Astrocyte (in vitro differentiated cells and primary cell): ENCODE measurements around the gene CABP4. TPM values are rescaled to one million over a fixed set of nuclear protein-coding genes. Genes with fewer than 3 reads are reported as not detected.

Experiments used
- DNase-seq: peaks from one replicate; pipeline ENCODE4 v3.0.0-alpha.2; 2010; ENCODE audit warnings: low read depth
- FAIRE-seq: peaks from 2 replicates; lab custom pipeline; 2011; peaks lifted over from hg19 to GRCh38; lab: Jason Lieb, UNC
- H2AFZ ChIP-seq: 2 replicates; pipeline ENCODE4 v1.6.0; 2012; ENCODE audit warnings: low read depth, low read length, inconsistent platforms
- H3K27ac ChIP-seq: 2 replicates; pipeline ENCODE4 v1.5.1; 2011; ENCODE audit warnings: low read depth, low read length, inconsistent platforms
- H3K27me3 ChIP-seq: 2 replicates; pipeline ENCODE4 v1.6.0; 2011; ENCODE audit warnings: low read length, inconsistent platforms; ENCODE audit not compliant: insufficient read depth
- H3K36me3 ChIP-seq: 2 replicates; pipeline ENCODE4 v1.5.1; 2011; ENCODE audit warnings: low read length, inconsistent platforms; ENCODE audit not compliant: insufficient read depth
- H3K4me1 ChIP-seq: 2 replicates; pipeline ENCODE4 v1.5.1; 2011; ENCODE audit warnings: low read length, inconsistent platforms; ENCODE audit not compliant: insufficient read depth
- H3K4me2 ChIP-seq: 2 replicates; pipeline ENCODE4 v1.6.0; 2012; ENCODE audit warnings: low read length, inconsistent platforms
- H3K4me3 ChIP-seq: 2 replicates; pipeline ENCODE4 v1.5.1; 2011; ENCODE audit warnings: low read depth, mild to moderate bottlenecking, low read length, inconsistent platforms; ENCODE audit not compliant: insufficient read depth
- H3K79me2 ChIP-seq: 2 replicates; pipeline ENCODE4 v1.6.0; 2012; ENCODE audit warnings: mild to moderate bottlenecking, low read length, inconsistent platforms; ENCODE audit not compliant: insufficient read depth
- H3K9ac ChIP-seq: 2 replicates; pipeline ENCODE4 v1.6.0; 2012; ENCODE audit warnings: mild to moderate bottlenecking, low read length, inconsistent platforms
- H3K9me3 ChIP-seq: 2 replicates; pipeline ENCODE4 v1.5.1; 2012; ENCODE audit warnings: low read depth, mild to moderate bottlenecking, low read length, inconsistent platforms; ENCODE audit not compliant: insufficient read depth
- H4K20me1 ChIP-seq: 2 replicates; pipeline ENCODE4 v1.6.0; 2012; ENCODE audit warnings: low read length, inconsistent platforms; ENCODE audit not compliant: insufficient read depth
- H3K27ac Mint-ChIP-seq: one replicate; pipeline ENCODE4 v1.8.0; 2021; ENCODE audit warnings: mild to moderate bottlenecking, mixed read lengths; ENCODE audit not compliant: unreplicated experiment
- H3K27me3 Mint-ChIP-seq: one replicate; pipeline ENCODE4 v1.8.0; 2021; ENCODE audit warnings: low read depth, mixed read lengths; ENCODE audit not compliant: unreplicated experiment
- H3K36me3 Mint-ChIP-seq: one replicate; pipeline ENCODE4 v1.8.0; 2021; ENCODE audit warnings: low read depth, mixed read lengths; ENCODE audit not compliant: unreplicated experiment
- H3K4me1 Mint-ChIP-seq: one replicate; pipeline ENCODE4 v1.8.0; 2021; ENCODE audit warnings: low read depth, mixed read lengths; ENCODE audit not compliant: unreplicated experiment
- H3K4me3 Mint-ChIP-seq: one replicate; pipeline ENCODE4 v1.8.0; 2021; ENCODE audit warnings: mild to moderate bottlenecking, moderate library complexity, mixed read lengths; ENCODE audit not compliant: unreplicated experiment
- H3K9me3 Mint-ChIP-seq: one replicate; pipeline ENCODE4 v1.8.0; 2021; ENCODE audit warnings: mild to moderate bottlenecking, mixed read lengths; ENCODE audit not compliant: unreplicated experiment
- EZH2 ChIP-seq: IDR thresholded peaks from 2 replicates; pipeline ENCODE4 v1.6.1; 2012; ENCODE audit warnings: mild to moderate bottlenecking, low read length, inconsistent platforms; ENCODE audit not compliant: insufficient read depth
- total RNA-seq: library from RNA; stranded (reverse); gene quantifications from 2 replicates; pipeline ENCODE4 v1.2.1, GENCODE V29; 2021
- TF ChIP-seq, protein P1 (sequence below): IDR thresholded peaks from 2 replicates; pipeline ENCODE4 v1.5.1; 2011; ENCODE audit warnings: low read depth, mild to moderate bottlenecking, inconsistent platforms, low read length, moderate library complexity; ENCODE audit not compliant: insufficient read depth

CABP4 gene
- total RNA-seq, 1 donor from 2014 or later = not detected

DNA sequence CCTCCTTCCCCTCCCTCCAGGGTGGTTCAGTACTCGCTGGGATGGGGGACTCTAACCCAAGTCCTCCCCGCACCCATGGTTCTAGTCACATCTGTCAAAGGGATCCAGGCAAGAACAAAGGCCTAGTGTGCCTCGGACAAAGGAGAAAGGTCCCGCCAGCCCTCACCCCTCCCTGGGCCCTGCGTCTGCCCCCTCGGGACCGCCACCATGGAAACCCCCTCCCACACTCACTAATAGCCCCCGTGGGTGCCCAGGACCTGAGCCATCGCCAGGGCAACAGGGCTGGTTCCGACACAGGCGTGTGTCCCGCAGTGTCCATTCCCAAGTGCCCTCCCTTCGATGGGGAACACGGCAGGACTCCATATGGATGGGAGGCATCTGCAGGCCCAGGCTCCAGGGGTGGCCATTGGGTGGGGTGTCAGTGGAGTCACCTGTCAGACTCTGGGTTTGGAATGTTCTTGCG, 44.8 kb upstream of the CABP4 start:
- Histone ChIP-seq H2AFZ (no peak overlapping the region), H3K4me2 (no peak overlapping the region), H3K9me3 (no peaks in the 10 kb centered on the region), H3K4me1 (no peaks in the 10 kb centered on the region), H3K27ac (no peak overlapping the region), H3K4me3 (no peak overlapping the region), H4K20me1 (no peaks in the 10 kb centered on the region), H3K79me2 (no peaks in the 10 kb centered on the region), H3K9ac (no peak overlapping the region), H3K27me3 (peaks cover 21% of the 10 kb centered on the region), H3K36me3 (no peaks in the 10 kb centered on the region)
- FAIRE-seq = no peak
- Mint-ChIP-seq H3K4me1 (peaks cover 2% of the 10 kb centered on the region), H3K27me3 (peaks cover 24% of the 10 kb centered on the region), H3K36me3 (peaks cover 3% of the 10 kb centered on the region), H3K9me3 (no peaks in the 10 kb centered on the region), H3K4me3 (no peak overlapping the region), H3K27ac (no peak overlapping the region)
- DNase-seq = no peak
- no peak for TF ChIP-seq EZH2
- TF ChIP-seq, protein P1, sequence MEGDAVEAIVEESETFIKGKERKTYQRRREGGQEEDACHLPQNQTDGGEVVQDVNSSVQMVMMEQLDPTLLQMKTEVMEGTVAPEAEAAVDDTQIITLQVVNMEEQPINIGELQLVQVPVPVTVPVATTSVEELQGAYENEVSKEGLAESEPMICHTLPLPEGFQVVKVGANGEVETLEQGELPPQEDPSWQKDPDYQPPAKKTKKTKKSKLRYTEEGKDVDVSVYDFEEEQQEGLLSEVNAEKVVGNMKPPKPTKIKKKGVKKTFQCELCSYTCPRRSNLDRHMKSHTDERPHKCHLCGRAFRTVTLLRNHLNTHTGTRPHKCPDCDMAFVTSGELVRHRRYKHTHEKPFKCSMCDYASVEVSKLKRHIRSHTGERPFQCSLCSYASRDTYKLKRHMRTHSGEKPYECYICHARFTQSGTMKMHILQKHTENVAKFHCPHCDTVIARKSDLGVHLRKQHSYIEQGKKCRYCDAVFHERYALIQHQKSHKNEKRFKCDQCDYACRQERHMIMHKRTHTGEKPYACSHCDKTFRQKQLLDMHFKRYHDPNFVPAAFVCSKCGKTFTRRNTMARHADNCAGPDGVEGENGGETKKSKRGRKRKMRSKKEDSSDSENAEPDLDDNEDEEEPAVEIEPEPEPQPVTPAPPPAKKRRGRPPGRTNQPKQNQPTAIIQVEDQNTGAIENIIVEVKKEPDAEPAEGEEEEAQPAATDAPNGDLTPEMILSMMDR = no peak

- Histone ChIP-seq H2AFZ (no peak overlapping the region), H3K27me3 (peaks cover 21% of the 10 kb centered on the region), H3K4me3 (no peak overlapping the region), H4K20me1 (no peaks in the 10 kb centered on the region), H3K4me2 (no peak overlapping the region), H3K27ac (no peak overlapping the region), H3K9ac (no peak overlapping the region), H3K36me3 (no peaks in the 10 kb centered on the region), H3K9me3 (no peaks in the 10 kb centered on the region), H3K4me1 (no peaks in the 10 kb centered on the region), H3K79me2 (no peaks in the 10 kb centered on the region)
- H3K36me3 Mint-ChIP-seq = peaks cover 3% of the 10 kb centered on the region
- no peaks in the 10 kb centered on the region for H3K9me3 Mint-ChIP-seq
- FAIRE-seq (no peak), DNase-seq (no peak)
- H3K4me1 Mint-ChIP-seq = peaks cover 2% of the 10 kb centered on the region
- no peak overlapping the region for H3K27ac Mint-ChIP-seq
- TF ChIP-seq, protein P1 = no peak
- TF ChIP-seq EZH2 = no peak
- H3K27me3 Mint-ChIP-seq = peaks cover 27% of the 10 kb centered on the region
- H3K4me3 Mint-ChIP-seq = no peak overlapping the region
Observed at GRCh38 chr11:67410984-67411784, 44.0 kb upstream of the CABP4 start.

DNA sequence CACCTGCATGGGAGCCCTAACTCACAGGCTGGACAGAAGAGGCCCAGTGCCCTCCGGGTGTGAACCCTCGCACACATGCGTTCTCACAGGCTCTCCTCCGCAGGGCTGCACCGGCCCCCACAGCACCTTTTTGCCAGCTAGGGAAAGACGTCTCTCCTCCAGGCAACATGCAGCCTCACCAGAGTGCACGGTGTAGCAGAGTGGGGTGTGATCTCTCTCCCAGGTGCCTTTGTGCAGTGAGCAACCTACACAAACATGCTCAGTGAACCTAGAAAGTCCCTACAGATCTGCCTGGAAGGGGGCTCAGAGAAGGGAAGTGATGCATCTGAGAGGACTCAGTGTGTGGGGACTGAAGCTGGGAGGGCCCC, 43.4 kb upstream of the CABP4 start:
- H3K9me3 Mint-ChIP-seq = no peaks in the 10 kb centered on the region
- H3K27me3 Mint-ChIP-seq = peaks cover 29% of the 10 kb centered on the region
- FAIRE-seq = no peak

More for the DNA sequence above, 43.4 kb upstream of the CABP4 start:
- Mint-ChIP-seq H3K36me3 (peaks cover 4% of the 10 kb centered on the region), H3K4me3 (no peak overlapping the region), H3K4me1 (peaks cover 4% of the 10 kb centered on the region), H3K27ac (no peak overlapping the region)
- Histone ChIP-seq H3K4me2 (no peak overlapping the region), H3K79me2 (no peaks in the 10 kb centered on the region), H3K4me1 (peaks cover 2% of the 10 kb centered on the region), H3K27ac (no peak overlapping the region), H3K9me3 (no peaks in the 10 kb centered on the region), H3K36me3 (no peaks in the 10 kb centered on the region), H3K4me3 (no peak overlapping the region), H4K20me1 (no peaks in the 10 kb centered on the region), H2AFZ (no peak overlapping the region), H3K9ac (no peak overlapping the region), H3K27me3 (peaks cover 21% of the 10 kb centered on the region)
- no peak for DNase-seq
- TF ChIP-seq, protein P1 = no peak
- TF ChIP-seq EZH2 = no peak
